GM18858 (cell line): ENCODE measurements around the gene MGAT4A.

Source experiments
- ATAC-seq: cut with Tn5 transposase; IDR thresholded peaks from one replicate; pipeline ENCODE4 v1.9.1; 2021; ENCODE audit not compliant: unreplicated experiment

MGAT4A gene

DNA sequence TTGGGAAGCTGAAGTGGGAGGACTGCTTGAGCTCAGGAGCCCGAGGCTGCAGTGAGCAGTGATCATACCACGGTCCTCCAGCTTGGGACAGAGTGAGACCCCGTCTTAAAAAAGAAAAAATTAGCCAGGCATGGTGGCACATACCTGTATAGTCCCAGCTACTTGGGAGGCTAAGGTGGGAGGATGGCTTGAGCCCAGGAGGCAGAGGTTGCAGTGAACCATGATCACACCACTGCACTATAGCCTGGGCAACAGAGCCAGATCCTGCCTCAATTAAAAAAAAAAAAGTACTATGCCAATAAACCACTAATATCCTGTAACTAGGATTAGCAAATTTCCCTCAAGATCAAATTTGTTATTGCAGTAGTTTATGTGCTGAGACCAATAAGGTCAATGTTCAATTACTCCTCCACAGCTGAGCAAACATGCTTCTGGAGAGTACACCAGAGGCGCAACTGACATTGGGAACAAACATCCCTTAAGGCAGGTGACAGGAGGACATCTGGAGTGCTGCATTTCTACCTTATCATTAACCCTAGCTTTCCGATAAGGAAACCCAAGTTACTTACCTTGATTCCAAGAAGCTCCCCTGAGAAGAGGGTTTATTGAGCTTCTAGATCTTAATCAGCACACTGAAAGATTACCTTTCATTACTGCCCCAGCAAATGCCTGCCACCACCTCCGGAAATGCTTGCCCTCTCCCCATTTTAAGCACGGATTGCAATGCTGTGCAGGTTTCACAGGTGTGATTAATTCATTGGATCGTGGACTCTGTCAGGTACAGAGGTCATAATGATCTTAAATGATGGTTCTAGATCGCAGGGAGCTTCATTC, 26.2 kb downstream of the MGAT4A start:
- no peak for ATAC-seq

DNA sequence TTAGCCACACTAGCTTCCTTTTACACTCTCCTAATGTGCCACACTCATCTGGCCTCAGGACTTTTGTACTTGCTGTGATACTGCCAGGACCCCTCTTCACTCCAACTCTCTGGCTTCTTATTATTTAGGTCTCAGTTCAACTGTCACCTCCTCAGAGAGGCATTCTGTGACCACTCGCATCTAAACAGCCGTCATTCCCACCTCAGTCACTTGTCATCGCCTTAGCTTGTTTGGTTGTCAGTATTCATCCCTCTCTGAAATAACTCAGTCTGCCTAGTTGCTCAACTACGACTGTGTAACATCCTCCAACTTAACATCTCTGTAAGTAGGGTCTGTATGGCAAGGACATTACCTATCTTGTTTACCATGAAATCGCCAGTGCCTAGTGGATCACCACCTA, 27.2 kb downstream of the MGAT4A start:
- ATAC-seq = no peak

DNA sequence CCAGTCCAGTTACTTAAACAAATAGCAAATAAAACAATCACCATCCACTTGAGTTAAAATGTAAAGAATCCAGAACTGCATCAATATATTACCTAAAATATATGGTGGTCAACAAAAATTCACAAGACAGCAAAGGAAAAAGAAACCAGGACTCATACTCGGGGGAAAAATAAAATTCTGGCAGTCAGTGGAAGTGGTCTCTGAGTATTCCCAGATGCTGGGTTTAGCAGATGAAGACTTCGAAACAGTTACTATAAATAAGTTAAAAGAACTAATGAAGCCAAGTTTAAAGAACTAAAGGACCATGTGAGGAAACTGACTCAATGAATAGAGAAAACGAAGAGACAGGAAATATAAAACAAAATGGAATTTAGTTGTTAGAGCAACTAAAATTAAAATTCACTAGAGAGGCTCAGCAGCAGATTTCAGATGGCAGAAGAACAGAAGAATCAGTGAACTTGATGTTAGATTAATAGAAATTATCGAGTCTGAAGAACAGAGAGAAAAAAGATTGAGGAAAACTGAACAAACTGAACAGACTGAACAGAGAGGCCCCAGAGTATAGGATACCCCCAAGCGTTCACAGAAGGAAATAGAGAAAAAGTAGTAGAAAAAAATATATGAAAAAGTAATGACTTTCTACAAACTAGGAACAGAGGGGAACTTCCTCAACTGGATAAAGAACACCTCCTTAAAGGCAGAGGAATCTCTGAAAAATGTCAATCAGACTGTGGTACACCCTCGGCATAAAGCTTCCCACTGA, 27.9 kb downstream of the MGAT4A start:
- ATAC-seq = no peak

DNA sequence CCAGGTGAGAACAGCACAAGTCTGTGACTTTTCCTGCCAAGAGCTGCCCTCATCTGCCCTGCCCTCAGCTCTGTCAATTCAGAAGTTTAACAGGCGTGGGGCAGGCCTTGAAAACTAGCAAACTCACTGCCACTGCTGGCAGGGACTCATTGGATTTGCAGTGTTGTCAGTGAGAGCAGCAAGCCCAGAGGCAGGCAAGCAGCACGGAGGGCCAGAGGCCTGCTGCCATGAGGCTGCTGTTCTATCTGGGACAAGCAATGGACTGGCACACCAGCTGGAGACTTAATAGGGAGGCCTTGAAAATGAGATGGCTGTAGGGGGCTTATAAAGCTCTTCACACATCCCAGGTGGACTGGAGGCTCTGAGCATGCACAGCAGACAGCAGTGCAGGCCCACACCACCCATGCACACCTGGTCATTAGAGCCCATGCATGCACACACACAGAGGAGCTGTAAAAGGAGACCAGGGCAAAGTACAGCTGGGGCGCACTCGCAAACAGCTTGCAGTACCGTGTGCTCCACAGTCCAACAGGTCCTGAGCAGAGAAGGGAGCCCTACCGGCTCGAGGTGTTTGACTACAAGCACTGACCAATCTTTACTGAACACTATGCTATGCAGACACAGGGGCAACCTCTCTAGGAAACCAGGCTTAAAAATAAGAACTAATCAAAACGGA, 28.7 kb downstream of the MGAT4A start:
- no peak for ATAC-seq

DNA sequence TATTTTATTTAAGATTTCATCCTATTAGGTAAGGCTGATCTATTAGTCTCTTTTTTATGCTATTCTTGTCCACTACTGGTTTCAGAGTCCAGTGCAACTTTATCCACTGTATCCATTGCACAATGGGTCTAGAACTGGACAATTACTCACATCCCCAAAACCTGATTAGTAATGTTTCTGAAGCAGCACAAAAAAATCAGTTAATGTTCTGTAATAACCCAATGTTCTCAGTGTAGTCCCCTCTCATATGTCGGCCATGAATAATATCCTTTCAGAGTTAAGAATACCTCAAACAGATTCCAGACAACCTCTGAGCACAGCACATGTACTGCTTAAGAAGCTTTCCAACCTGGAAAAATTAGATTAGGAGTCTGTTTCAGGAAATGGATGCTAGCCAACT, 29.7 kb downstream of the MGAT4A start:
- no peak for ATAC-seq

DNA sequence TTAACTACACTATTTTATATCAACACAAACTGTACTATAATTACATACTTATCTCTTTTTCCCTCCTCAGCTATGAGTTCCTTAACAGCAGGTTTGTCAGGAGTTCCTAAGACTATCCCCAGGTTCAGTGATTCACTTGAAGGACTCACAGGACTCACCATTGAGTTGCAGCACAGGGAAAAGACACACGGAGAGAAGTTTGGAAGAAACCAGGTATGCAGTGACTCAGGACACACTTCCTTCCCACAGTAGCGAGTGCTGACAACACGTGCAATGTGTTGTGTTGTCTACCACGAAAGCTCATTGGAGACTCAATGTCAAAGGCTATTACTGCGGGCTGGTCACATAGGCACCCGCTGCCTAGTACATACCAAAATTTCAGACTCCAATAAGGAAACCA, 32.0 kb downstream of the MGAT4A start:
- no peak for ATAC-seq

DNA sequence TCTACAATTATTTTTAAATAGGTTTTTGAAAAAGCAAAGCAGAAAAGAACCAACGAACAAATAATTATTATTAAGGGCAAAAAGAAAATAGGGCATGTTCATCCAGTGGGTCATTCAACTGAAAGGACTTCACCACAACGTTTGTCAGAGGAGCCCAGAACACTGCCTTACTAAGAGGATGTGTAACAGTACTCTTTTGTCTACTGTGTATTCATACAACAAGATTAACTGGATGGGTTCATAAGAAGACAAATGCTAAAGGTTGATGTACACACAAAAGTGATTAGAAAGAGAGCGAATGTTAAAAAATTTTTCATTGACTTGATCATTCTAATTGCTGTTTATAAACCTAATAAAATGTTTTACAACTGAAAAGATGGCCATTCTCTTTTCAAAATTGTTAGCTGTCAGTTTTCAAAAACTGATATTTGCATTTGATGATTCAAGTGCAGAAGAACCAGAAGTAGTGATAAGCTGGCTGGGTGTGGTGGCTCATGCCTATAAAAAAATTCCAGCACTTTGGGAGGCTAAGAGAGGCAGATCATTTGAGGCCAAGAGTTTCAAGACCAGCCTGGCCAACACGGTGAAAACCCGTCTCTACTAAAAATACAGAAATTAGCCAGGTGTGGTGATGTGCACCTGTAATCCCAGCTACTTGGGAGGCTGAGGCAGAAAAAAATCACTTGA, 33.1 kb downstream of the MGAT4A start:
- no peak for ATAC-seq

DNA sequence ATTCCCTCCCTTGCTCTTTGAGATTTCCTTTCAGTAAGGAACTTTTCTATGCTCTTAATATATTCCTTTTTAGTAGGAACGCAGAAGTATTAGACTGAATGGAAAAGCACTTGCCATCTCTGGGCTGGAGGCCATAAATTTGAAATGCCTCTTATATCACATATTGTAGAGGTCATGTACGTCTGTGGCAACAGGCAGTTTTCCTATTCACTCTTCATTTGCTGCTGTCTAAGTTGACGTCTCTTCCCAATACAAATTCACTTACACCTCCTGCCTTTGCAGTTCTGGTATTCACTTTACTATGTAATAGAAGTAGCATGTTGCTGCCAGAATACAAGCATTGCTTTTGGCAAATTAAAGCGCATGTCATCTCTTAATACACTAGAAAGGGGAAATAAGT, 34.7 kb downstream of the MGAT4A start:
- ATAC-seq = no peak

DNA sequence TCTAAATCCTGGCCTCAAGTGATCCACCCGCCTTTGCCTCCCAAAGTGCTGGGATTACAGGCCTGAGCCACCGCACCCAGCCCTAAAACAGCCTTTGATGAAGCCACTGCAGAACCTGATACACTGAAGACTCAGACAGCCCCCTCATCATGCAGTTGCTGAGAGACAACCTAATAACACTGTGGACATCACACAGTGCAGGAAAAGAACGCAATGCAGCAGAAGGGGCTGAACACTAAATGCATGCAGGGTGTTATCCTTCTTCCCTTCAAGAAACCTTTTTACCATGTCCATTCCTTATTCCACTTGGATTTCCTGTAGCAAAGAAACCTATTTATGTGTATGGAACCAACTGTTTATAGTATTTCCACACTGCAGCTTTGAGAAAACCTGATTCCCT, 35.7 kb downstream of the MGAT4A start:
- no peak for ATAC-seq

DNA sequence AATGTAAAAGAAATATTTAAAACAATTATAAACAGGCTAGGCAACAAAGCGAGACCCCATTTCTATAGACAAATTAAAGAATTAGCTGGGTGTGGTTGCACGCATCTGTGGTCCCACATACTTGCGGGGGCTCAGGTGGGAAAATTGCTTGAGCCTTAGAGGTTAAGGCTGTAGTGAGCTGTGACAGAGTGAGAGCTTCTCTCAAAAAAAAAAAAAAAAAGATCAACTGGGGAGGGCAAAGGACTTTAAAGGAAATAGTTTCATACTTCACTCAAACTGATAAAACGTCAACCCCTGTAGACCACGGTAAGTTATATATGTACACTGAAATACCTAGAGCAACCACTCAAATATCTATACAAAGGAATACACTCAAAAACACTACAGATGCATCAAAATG, 37.5 kb downstream of the MGAT4A start:
- ATAC-seq = no peak

DNA sequence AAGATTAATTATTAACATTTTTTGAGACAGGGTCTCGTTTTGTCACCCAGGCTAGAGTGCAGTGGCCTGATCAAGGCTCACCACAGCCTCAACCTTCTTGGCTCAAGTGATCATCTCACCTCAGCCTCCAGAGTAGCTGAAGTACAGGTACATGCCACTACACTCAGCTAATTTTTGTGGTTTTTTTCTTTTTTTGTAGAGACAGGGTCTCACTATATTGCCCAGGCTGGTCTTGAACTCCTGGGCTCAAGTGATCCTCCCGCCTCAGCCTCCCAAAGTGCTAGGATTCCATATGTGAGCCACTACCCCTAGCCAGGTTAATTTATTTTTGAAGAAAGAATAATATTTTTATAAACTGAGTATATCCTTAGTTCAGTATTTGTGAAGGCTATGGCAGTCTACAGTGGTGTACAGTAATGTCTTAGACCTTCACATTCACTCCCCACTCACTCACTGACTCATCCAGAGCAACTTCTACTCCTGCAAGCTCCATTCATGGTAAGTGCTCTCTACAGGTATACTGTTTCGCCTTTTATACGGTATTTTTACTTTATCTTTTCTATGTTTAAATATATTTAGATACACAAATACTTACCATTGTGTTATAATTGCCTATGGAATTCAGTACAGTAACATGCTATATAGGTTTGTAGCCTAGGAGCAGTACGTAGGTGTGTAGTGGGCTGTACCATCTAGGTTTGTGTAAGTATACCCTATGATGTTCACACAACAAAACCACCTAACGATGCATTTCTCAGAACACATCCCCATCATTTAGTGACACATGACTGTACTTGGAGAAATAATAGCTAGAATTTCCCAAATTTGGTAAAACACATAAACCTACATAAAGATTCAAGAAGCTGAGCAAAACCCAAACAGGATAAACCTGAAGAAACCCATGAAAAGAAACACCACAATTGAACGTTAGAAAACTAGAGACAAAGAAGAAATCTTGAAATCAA, 38.6 kb downstream of the MGAT4A start:
- ATAC-seq = no peak

DNA sequence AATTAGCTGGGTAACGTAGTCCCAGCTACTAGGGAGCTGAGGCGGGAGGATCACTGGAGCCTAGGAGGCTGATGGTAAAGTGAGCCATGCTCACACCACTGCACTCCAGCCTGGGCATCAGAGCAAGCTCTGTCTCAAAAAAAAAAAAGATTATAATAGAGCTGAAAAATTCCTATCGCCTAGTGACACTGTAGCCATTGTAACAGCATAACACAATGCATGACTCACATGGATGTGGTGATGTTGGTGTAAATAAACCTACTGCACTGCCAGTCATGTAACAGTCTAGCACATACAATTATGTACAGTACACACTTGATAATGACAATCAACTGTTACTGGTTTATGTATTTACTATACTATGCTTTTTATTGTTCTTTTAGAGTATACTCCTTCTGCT, 39.6 kb downstream of the MGAT4A start:
- ATAC-seq = no peak

DNA sequence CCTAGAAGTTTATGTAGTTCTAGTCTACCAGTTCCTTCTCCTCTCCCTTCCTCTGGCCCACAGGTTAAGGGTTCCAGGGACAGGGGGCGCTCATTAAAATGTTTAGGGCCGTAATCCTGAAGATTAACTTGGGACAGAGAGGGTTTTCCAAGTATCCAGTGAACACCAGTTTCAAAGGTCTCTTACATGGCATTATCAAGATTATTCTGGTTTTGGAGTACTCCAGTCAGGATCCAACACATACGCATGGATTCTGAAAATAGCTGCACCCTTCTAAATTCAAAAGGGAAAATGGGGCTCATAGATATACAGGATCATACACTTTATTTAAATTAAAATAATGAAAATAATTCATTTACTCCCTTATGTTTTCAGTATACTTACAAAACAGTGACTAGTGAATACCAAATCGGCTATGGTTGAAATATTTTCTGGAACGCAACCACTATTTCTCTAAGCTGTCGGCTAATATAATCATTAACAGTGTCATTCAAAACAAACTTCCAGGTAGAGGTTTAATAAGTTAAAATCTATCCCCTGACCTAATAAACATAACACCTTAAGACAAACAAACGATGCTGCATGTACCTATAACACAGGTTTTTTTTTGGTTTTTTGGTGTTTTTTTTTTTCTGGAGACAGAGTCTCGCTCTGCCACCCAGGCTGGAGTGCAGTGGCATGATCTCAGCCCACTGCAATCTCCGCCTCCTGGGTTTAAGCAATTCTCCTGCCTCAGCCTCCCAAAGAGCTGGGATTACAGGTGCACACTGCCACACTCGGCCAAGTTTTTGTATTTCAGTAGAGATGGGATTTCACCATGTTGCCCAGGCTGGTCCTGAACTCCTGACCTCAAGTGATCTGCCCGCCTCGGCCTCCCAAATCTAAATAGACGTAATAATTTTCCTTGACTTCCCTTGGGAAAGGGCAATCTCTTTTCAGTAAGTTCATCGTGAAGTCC, 44.7 kb downstream of the MGAT4A start:
- no peak for ATAC-seq

DNA sequence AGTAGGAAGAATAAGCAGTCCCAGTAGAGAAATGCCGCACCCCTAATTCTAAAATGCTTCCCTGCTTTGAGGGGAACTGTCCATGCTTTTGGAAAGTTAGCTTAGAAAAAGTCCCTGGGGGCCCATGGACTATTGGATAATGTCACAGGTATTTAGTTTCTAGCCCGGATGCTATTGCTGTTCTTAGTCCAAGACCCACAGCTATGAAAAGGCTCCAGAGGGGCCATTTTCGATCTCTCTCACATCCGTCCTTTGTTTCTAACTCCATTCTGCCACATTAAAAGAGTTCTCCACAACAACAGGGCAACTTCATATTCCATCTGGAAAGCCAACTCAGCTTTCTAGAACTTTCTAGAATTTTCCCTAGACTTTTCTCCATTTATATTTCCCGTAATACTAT, 47.2 kb downstream of the MGAT4A start:
- no peak for ATAC-seq

DNA sequence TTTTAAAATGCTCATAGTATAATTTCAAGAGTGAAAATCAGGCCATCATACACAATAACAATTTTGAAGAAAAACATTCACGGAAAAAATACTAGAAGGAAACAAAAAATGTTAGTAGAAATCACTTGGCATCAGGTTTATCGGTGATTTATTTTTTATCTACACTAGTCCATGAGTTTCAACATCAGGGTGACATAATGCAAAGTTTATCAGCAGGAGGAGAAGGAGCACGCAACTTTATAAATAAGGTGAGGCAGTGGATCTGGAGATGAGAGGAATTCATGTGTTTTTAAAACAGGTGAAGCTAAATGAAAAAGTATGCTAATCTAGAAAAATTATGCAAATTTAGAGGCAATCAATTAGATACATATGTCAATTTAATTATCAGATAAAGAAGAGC, 54.2 kb downstream of the MGAT4A start:
- no peak for ATAC-seq

DNA sequence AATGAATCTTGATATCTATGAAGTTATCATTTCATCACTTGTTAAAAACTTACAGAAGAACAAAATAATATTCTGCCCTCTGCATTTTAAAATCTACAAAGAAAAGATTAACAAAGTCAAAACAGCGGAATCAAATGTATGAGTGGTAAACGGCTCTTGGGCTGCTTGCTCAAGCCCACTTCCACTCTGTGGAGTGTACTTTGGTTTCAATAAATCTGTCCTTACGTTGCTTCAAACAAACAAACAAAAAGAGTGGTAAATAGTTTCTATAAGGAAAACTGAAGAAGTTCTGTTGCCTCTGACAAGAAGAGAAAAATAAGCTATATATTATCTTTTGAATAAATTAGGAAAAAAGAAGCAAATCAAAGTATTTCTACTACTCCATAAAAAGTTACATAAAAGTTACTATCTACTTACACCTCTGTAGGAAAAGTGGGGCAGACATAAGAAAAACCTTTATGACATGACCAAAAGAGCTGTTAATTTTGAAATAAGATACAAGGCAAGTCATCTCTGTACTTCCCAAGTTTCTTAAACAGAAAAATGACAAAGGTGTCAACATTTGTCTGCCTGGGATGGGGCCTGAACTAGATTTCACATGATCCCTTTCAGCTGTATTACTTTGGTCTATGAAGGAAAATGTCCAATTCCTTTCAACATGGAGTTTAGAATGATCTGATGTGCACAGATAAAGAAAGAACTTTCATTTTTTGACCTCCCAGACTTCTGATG, 56.5 kb downstream of the MGAT4A start:
- ATAC-seq = no peak

DNA sequence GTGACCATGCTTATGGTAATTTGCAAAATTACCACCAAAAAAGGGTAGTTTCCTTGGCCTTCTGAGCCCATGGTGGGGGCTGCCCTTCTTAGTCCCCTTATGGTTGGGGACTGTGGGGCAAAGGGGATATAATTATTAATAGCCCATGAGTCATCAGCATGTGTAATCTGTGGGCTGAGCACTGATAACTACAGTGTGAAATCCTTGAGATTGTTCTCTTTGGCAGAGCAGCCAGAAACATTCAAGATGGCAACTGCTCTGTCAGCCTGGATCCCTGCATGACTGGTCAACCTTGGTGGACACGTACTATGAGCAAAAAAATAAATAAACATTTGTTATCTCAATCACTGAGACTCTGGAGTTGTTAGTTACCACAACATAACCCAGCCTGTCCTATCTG, 61.3 kb downstream of the MGAT4A start:
- no peak for ATAC-seq

DNA sequence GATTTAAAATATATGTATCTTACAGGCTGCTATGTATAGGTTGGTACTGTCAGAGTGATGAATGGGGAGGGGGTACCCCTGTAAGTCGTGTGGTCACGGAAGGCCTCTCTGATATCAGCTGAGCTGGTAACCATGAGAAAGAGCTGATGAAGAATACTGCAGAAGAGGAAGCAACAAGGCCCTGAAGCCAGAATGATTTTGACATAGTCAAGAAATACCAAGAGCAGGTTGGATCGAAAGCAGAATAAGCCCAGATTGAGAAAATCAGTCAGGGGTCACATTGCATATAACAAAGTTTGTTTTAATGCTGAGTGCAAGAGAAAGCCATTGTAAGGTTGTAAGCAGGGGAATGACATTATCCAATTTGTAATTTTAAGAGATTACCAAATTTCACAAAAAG, 65.3 kb downstream of the MGAT4A start:
- no peak for ATAC-seq
